HG02885 (cell line): ENCODE data around the gene GFPT2.

Experiments
- ATAC-seq: cut with Tn5 transposase; IDR thresholded peaks from one replicate; pipeline ENCODE4 v1.9.1; 2021; ENCODE audit warnings: mild to moderate bottlenecking; ENCODE audit not compliant: unreplicated experiment, poor library complexity

GFPT2 gene

GRCh38 chr5:180335614-180336233 is 17.4 kb downstream of the GFPT2 start:
- ATAC-seq, result no peak

DNA sequence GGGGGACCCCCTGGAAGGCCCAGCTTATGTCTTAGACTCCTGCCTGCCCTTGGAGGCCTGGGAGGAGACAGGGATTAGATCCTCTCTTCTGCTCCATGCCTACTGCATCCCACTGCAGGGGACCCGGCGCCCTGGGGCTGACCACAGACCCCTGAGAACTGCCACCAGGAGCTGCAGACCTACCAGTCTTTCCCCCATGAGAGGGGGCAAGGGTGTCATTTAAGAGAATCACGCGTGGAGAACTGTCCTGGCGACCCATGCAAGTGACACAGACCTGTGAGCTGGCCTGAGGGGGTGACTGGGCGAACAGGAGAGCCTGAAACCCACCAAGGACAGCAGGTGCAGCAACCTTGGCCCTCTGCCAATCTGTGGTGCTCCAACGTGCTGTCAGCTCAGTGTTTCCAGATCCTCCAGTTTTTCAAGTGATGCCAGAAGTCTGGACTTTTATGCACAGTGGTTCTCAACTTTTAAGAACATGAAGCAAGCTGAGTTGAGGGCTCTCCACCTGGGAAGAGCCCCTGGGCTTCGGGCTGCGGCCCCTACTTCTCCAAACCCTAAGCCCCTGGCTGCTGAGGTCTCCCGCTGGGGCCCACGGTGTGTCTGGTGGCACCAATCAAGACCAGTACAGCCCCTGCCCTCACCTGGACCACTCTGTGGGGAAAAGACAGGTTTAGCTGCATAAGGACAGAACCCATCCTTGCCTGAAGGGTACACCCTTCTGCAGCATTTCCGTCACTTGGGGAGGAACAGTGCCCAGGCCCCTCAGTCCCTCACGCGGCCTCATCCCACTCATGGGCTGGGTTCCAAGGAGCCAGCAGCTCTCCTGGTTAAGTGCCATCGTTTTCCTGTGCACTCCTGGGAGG is 18.2 kb downstream of the GFPT2 start:
- ATAC-seq, result no peak

DNA sequence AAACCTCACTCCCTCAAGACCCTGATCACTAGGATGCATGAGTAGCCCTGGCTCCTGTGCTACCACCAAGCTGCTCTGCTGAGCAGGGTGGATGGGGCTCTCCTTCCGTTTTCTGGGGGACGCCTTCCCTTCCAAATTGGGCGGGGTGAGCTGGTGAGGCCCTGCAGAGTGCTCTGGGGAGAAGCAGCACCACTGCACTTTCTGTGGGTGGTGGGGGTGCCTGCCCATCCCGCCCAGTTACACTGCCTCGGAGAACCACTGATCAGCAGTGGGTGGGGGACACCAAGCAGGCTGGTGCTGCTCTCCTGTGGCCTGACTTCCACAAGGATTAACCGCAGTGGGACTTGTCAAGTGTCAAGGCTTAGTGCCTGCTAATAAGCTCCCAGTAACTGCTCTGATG is 19.0 kb downstream of the GFPT2 start:
- ATAC-seq, result no peak

DNA sequence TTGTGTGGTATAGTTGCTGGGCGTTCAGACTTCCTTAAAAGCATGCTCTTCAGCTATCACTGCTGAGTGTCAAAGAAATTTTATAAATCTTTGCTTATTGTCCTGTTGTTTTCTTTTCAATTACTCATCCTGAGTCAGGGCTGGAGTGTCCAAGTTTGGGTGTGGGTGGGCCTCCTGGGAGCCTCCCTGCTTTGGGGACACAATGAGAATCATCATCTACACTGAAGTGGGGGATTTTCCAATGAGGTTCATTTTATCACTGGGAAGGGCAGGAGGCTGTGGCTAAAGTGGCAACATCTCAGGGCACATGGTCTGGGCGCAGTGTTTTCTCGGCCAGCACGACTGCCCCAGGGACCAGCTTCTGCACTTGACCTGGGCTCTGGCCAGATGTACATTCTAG is 19.5 kb downstream of the GFPT2 start:
- no peak for ATAC-seq

- ATAC-seq, result no peak
These were observed 20.3 kb downstream of the GFPT2 start for GRCh38 chr5:180332861-180333260.

DNA sequence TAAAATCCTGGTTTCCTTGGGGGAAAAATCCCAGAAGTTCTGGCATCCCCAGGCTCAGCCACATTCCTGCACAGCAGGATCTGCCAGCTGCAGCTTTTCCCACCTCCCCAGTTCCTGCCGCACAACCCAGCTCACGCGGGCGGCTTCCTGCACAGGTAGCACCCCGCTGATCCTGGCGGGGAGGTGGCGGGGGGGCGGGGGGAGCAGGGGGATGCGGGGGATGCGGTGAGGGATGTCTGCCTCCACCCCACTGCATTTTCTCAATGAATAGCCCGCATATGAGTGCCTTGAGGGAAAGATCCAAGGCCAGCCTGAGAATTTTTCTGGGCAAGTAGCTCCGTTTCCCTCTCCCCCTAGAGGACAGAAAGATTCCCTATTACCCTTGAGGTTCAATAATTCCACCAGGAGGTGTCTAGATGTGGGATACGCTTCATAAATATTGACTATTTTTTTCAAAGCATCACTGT is 21.1 kb downstream of the GFPT2 start:
- no peak for ATAC-seq

DNA sequence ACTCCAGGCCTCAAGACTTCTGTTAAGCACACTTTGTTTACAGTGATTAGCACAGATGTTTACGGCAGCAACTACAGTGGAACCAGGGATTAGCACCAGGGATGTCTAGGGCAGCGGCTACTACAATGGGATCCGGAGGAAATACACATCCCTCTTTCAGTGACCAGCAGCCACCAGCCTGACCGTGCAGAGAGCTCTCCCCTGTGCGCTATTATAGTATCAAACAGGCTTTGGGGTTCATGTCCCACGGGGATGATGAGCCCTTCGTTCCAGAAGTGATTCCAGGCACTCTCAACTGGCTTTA is 21.5 kb downstream of the GFPT2 start:
- no peak for ATAC-seq

GRCh38 chr5:180330810-180331646 is 22.1 kb downstream of the GFPT2 start:
- no peak for ATAC-seq

- no peak for ATAC-seq
These were observed 22.9 kb downstream of the GFPT2 start for GRCh38 chr5:180330270-180330648.

DNA sequence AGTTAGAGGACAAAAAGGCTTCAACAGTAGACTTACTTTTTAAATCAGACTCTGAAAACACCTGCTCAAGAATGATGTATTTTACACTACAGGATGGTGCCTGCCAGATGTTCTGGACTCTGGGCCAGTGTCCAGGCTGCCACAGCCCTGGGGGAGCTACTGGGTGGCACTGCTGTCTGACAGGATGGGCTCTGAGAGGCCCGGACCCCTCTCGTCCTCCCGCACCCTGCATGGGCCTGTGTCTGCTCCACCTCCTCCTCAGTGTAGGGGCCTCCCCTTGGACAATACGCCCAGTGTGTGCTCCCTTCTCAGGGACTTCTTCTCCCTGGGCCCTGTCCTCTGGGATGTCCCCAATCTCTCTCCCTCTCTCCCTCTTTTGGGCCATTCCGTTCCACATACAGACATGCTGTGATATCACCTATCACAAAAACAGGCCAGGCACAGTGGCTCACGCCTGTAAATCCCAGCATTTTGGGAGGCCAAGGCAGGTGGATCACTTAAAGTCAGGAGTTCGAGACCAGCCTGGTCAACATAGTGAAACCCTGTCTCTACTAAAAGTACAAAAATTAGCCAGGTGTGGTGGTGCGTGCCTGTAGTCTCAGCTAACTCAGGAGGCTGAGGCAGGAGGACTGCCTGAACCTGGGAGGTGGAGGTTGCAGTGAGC is 23.4 kb downstream of the GFPT2 start:
- ATAC-seq, result no peak

GRCh38 chr5:180329138-180329435 is 24.0 kb downstream of the GFPT2 start:
- no peak for ATAC-seq

DNA sequence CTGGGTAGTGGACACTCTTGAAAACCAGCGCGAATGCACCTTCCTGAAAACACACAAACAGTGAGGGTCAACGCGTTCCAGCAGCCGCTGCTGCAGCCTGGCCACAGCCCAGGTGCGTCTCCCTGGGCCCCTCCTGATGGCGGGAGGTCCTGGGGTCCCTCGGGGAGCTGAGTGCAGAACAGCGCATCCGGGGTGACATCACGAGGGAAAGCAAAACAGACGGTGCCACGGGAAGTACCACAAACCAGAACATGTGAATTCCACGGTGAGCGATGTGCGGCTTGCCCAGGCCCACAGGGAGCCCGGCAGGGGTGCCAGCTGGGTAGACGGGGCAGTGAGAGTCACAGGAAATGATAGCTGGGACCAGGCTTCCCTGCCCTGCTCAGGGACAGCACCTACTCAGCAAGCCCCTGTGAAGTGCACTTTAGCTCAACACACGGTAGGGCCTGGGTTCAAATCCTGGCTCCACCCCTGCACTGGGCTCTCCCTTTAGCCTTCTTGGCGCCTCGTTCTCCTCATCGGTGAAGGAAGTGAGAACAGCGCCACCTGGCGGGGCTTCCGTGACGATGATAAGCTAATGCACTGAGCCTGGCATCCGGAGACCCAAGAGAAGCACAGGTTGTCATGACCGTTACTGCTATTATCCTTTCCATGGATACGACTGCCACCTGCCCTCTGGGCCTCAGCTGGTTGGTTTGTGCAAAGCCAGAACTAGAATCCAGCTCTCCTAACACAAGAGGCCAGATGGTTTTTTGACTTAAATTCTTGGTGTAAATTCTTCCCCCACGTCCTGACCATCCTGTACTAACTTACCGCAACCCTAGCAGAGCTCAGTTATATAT is 24.6 kb downstream of the GFPT2 start:
- peak; percentile 78 for ATAC-seq

DNA sequence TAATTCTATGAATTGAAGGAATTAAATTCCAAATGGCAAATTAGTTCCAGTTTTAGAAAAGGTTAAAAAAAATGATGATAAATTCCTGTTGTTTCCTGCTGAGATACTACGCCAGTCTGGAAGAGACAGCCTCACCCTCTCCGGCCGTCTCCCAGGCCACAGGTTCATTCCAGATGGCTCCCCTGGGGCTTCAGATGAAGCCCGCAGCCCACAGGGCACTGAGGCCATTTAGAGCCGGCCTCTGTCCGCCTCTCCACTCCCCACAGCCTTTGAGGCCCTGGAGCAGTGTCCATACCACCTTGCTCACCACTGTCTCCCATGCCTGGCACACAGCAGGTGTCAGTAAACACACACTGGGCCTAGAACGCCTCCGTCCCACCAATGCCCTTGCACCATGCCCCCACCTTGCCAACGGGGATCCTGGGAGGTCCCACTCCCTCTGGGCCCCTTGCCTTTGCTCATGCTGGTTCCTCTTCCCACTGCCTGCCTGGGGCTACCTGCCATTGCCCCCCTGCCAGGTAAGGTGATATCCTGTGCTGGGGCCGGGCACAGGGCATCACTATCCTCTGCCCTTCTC is 26.1 kb downstream of the GFPT2 start:
- ATAC-seq, result no peak

- ATAC-seq, result no peak
These were observed 28.6 kb downstream of the GFPT2 start for GRCh38 chr5:180324601-180324950.

- ATAC-seq, result no peak
These were observed 29.1 kb downstream of the GFPT2 start for GRCh38 chr5:180323941-180324600.

DNA sequence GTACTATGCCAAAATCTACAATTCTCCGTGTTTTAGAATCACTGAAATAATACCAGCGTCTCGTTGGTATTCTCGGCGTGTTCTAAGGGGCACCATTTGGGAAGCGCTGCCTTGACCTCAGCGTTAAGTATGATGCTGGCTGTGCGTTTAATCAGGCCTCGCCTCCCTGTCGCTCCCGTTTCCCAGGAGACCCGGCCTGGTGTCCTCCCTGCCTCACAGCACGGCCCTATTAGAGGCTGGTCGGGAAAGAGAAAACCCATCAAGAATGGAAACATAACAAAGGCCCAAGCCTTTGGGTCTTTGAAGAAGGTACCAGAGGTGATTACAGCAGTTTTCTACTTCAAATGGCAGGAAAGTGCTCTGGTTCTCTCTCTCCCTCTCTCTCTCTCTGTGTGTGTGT is 30.0 kb downstream of the GFPT2 start:
- no peak for ATAC-seq

- no peak for ATAC-seq
These were observed 34.6 kb downstream of the GFPT2 start for GRCh38 chr5:180318456-180319089.

DNA sequence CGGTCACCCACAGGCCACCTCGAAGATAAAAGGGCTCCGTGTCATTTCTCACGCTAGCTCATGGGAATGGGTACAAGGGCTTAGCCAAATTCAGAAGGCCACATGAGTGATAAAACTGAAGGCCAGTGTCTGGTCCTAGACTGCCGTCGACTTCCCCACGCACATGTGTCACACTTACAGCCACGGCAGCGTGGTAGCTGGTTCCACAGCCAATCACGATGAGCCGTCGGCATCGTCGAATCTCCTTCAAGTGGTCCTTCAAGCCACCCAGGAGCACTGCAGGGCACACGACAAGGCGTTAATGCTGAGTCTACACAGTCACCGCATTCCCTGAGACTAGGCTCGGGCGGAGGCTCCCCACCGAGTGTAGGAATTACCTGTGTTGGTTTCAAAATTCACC is 36.5 kb downstream of the GFPT2 start:
- ATAC-seq, result no peak

GRCh38 chr5:180315762-180316212 is 37.3 kb downstream of the GFPT2 start:
- peak; percentile 61 for ATAC-seq
